ENCODE results near the gene UQCR10.

DNA sequence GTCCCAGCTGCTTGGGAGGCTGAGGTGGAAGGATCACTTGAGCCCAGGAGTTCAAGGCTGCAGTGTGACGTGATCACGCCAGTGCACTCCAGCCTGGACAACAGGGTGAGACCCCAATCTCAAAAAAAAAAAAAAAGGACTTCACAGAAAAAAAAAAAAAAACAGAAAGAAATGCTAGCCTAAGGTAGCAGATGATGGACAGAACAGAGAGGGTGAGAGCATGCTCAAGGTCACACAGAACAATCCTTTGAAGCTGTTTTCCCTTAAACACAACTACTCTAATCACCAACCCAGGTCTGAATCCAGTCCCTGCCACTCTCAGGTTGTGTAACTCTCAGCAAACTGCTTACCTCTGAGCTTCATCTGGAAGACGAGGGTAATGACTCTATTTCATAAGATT lies 10.1 kb upstream of the UQCR10 start:
- TF ChIP-seq, protein P1, sequence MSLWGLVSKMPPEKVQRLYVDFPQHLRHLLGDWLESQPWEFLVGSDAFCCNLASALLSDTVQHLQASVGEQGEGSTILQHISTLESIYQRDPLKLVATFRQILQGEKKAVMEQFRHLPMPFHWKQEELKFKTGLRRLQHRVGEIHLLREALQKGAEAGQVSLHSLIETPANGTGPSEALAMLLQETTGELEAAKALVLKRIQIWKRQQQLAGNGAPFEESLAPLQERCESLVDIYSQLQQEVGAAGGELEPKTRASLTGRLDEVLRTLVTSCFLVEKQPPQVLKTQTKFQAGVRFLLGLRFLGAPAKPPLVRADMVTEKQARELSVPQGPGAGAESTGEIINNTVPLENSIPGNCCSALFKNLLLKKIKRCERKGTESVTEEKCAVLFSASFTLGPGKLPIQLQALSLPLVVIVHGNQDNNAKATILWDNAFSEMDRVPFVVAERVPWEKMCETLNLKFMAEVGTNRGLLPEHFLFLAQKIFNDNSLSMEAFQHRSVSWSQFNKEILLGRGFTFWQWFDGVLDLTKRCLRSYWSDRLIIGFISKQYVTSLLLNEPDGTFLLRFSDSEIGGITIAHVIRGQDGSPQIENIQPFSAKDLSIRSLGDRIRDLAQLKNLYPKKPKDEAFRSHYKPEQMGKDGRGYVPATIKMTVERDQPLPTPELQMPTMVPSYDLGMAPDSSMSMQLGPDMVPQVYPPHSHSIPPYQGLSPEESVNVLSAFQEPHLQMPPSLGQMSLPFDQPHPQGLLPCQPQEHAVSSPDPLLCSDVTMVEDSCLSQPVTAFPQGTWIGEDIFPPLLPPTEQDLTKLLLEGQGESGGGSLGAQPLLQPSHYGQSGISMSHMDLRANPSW (CRISPR knock-in tag; IDR thresholded peaks at IDR 0.05): no peak
- no peak for TF ChIP-seq GABPB1 (CRISPR knock-in tag; IDR thresholded peaks at IDR 0.05)
- TF ChIP-seq, protein P2, sequence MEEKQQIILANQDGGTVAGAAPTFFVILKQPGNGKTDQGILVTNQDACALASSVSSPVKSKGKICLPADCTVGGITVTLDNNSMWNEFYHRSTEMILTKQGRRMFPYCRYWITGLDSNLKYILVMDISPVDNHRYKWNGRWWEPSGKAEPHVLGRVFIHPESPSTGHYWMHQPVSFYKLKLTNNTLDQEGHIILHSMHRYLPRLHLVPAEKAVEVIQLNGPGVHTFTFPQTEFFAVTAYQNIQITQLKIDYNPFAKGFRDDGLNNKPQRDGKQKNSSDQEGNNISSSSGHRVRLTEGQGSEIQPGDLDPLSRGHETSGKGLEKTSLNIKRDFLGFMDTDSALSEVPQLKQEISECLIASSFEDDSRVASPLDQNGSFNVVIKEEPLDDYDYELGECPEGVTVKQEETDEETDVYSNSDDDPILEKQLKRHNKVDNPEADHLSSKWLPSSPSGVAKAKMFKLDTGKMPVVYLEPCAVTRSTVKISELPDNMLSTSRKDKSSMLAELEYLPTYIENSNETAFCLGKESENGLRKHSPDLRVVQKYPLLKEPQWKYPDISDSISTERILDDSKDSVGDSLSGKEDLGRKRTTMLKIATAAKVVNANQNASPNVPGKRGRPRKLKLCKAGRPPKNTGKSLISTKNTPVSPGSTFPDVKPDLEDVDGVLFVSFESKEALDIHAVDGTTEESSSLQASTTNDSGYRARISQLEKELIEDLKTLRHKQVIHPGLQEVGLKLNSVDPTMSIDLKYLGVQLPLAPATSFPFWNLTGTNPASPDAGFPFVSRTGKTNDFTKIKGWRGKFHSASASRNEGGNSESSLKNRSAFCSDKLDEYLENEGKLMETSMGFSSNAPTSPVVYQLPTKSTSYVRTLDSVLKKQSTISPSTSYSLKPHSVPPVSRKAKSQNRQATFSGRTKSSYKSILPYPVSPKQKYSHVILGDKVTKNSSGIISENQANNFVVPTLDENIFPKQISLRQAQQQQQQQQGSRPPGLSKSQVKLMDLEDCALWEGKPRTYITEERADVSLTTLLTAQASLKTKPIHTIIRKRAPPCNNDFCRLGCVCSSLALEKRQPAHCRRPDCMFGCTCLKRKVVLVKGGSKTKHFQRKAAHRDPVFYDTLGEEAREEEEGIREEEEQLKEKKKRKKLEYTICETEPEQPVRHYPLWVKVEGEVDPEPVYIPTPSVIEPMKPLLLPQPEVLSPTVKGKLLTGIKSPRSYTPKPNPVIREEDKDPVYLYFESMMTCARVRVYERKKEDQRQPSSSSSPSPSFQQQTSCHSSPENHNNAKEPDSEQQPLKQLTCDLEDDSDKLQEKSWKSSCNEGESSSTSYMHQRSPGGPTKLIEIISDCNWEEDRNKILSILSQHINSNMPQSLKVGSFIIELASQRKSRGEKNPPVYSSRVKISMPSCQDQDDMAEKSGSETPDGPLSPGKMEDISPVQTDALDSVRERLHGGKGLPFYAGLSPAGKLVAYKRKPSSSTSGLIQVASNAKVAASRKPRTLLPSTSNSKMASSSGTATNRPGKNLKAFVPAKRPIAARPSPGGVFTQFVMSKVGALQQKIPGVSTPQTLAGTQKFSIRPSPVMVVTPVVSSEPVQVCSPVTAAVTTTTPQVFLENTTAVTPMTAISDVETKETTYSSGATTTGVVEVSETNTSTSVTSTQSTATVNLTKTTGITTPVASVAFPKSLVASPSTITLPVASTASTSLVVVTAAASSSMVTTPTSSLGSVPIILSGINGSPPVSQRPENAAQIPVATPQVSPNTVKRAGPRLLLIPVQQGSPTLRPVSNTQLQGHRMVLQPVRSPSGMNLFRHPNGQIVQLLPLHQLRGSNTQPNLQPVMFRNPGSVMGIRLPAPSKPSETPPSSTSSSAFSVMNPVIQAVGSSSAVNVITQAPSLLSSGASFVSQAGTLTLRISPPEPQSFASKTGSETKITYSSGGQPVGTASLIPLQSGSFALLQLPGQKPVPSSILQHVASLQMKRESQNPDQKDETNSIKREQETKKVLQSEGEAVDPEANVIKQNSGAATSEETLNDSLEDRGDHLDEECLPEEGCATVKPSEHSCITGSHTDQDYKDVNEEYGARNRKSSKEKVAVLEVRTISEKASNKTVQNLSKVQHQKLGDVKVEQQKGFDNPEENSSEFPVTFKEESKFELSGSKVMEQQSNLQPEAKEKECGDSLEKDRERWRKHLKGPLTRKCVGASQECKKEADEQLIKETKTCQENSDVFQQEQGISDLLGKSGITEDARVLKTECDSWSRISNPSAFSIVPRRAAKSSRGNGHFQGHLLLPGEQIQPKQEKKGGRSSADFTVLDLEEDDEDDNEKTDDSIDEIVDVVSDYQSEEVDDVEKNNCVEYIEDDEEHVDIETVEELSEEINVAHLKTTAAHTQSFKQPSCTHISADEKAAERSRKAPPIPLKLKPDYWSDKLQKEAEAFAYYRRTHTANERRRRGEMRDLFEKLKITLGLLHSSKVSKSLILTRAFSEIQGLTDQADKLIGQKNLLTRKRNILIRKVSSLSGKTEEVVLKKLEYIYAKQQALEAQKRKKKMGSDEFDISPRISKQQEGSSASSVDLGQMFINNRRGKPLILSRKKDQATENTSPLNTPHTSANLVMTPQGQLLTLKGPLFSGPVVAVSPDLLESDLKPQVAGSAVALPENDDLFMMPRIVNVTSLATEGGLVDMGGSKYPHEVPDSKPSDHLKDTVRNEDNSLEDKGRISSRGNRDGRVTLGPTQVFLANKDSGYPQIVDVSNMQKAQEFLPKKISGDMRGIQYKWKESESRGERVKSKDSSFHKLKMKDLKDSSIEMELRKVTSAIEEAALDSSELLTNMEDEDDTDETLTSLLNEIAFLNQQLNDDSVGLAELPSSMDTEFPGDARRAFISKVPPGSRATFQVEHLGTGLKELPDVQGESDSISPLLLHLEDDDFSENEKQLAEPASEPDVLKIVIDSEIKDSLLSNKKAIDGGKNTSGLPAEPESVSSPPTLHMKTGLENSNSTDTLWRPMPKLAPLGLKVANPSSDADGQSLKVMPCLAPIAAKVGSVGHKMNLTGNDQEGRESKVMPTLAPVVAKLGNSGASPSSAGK (IDR thresholded peaks at IDR 0.05): no peak
